ENCODE results near the gene STAT2. TPM values are rescaled to one million over a fixed set of nuclear protein-coding genes. Genes with fewer than 3 reads are reported as not detected.
"Not testable (repeated sequence)": the region's sequence is repeated elsewhere in the genome, so short reads cannot be mapped to it uniquely, and the experiment has no call there.

The STAT2 gene
- total and polyA plus RNA-seq, 2 of the 13 experiments (the other 11 are each of a cell fraction or from before 2014, with no cell fraction given): 43.5 to 84.6 TPM

DNA sequence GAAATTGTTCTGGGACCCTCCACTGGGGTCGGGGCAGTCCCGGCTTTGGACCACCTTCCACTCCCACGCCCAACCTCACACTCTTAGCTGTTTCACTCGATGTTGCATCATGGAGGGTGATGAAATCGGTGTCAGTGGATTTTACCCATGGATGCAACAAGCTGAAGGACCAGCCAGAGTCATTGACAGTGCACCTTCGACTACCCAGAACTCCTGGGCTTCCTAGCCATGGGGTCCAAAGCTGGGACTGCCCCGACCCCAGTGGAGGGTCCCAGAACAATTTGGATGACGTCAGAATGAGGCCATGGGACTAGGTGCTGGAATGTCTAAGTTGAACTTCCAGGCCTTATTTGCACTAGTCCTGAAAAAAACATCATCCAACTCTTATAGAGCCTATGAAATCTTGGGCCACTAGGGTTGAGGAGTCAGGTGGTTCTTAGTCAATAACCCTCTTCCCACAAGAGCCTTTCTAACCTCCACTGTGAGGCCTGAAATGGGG lies 22.1 kb downstream of the STAT2 start (continued):
- TF ChIP-seq RFX1 (IDR thresholded peaks at IDR 0.05): no peak

GRCh38 chr12:56336361-56337167 lies 23.3 kb downstream of the STAT2 start:
- WGBS (ENCODE audit: low lambda C conversion rate): 85% methylated on average over 9 of the region's 9 CpGs
- CTCF ChIA-PET (ENCODE audit: low intra/inter-chr PET ratio, low total read pairs): no interaction called here
- FAIRE-seq: no peak
- in situ Hi-C loops (cut with HindIII; ENCODE audit: extremely low pct_ligation_motif_present, low pct_unique_long_range_greater_than_20kb) (no loop called here), intact Hi-C loops (cut with micrococcal nuclease; ENCODE audit: unreplicated experiment) (no loop called here)
- Histone ChIP-seq H3K4me2 (ENCODE audit: low read depth, low read length) (no peak overlapping the region), H3K9ac (ENCODE audit: insufficient read depth, low read depth, low read length) (no peak overlapping the region), H4K20me1 (ENCODE audit: insufficient read depth, low read length) (no peaks in the 10 kb centered on the region), H3K27me3 (ENCODE audit: control insufficient read depth in 1 of 2, insufficient read depth in 2 of 2, low read length in 2 of 2) (no peaks in the 10 kb centered on the region; a peak in 1 of 5 replicates), H3K4me3 (replicated peaks in 1 of 3; ENCODE audit: insufficient read depth in 1 of 3, low read depth in 2 of 3, low read length in 3 of 3) (no peak overlapping the region), H3K4me1 (ENCODE audit: insufficient read depth, low read length) (peaks cover 56% of the 10 kb centered on the region), H3K36me3 (replicated peaks in 1 of 2; ENCODE audit: control insufficient read depth in 1 of 2, insufficient read depth in 2 of 2, low read length in 2 of 2) (no peaks in the 10 kb centered on the region), H3K79me2 (ENCODE audit: insufficient read depth, low read length) (no peaks in the 10 kb centered on the region), H2AFZ (ENCODE audit: low read length) (no peak overlapping the region), H3K27ac (ENCODE audit: extremely low read length, insufficient read depth, low read length) (no peak overlapping the region), H3K9me3 (ENCODE audit: low read length) (no peaks in the 10 kb centered on the region)
- TF ChIP-seq SMARCE1 (IDR thresholded peaks at IDR 0.05; ENCODE audit: borderline replicate concordance): no peak
- ATAC-seq: no peak
- DNase-seq (ENCODE audit: low spot score): no peak
- POLR2A ChIA-PET: interaction anchor here (0.7 to 4.7 kb wide), 5 partner anchors 21 to 130 kb away, joined by 3 to 71 read pairs (median 9); partner anchors contain the start of genes CNPY2, STAT2 and TIMELESS
- no TSS peak for BruUV-seq (replicated peaks)

GRCh38 chr12:56335527-56335926 lies 24.4 kb downstream of the STAT2 start:
- H3K4me2 ChIP-seq (ENCODE audit: low read depth, low read length); intact Hi-C loops (cut with micrococcal nuclease; ENCODE audit: unreplicated experiment); H3K36me3 ChIP-seq (replicated peaks in 1 of 2; ENCODE audit: control insufficient read depth in 1 of 2, insufficient read depth in 2 of 2, low read length in 2 of 2); H3K9ac ChIP-seq (ENCODE audit: insufficient read depth, low read depth, low read length); ATAC-seq; H4K20me1 ChIP-seq (ENCODE audit: insufficient read depth, low read length); BruUV-seq (replicated peaks); H2AFZ ChIP-seq (ENCODE audit: low read length); H3K79me2 ChIP-seq (ENCODE audit: insufficient read depth, low read length); FAIRE-seq; in situ Hi-C loops (cut with HindIII; ENCODE audit: extremely low pct_ligation_motif_present, low pct_unique_long_range_greater_than_20kb); H3K27me3 ChIP-seq (ENCODE audit: control insufficient read depth in 1 of 2, insufficient read depth in 2 of 2, low read length in 2 of 2); H3K27ac ChIP-seq (ENCODE audit: extremely low read length, insufficient read depth, low read length); H3K9me3 ChIP-seq (ENCODE audit: low read length); DNase-seq (ENCODE audit: low spot score); H3K4me3 ChIP-seq (replicated peaks in 1 of 3; ENCODE audit: insufficient read depth in 1 of 3, low read depth in 2 of 3, low read length in 3 of 3): not testable (repeated sequence)
- 97% methylated on average over 8 of the region's 8 CpGs for WGBS (ENCODE audit: low lambda C conversion rate)
- ChIA-PET POLR2A (interaction anchor here (1.0 to 4.7 kb wide), 3 partner anchors 20 to 114 kb away, joined by 5 to 81 read pairs (median 71); partner anchors contain the start of genes APOF, CNPY2, STAT2 and TIMELESS), CTCF (ENCODE audit: low intra/inter-chr PET ratio, low total read pairs) (interaction anchor here (2.0 kb wide), 1 partner anchor 128 kb away, joined by 5 read pairs; no protein-coding TSS in a partner anchor)
- H3K4me1 ChIP-seq (ENCODE audit: insufficient read depth, low read length): peaks cover 54% of the 10 kb centered on the region
